HG02852 (cell line): Measurements from ENCODE around the gene PATE3.

Source experiments
- ATAC-seq: cut with Tn5 transposase; IDR thresholded peaks from one replicate; pipeline ENCODE4 v1.9.1; 2021; ENCODE audit warnings: mild to moderate bottlenecking, moderate library complexity; ENCODE audit not compliant: unreplicated experiment

Gene PATE3

GRCh38 chr11:125835748-125836147 is 47.8 kb downstream of the PATE3 start:
- ATAC-seq: no peak
